Suprapubic skin (tissue), 4 donors: ENCODE results near the gene CAMTA1. TPM values are rescaled to one million over a fixed set of nuclear protein-coding genes. Genes with fewer than 3 reads are reported as not detected.

Experiments
- DNase-seq, 2 donors: peaks; one replicate each; pipeline ENCODE4 v3.0.0-alpha.2; 2019; ENCODE audit warnings: low spot score in 2 of 2
- H3K27ac ChIP-seq: fragments of 200-600 bp; sonication (generic); one replicate; pipeline ENCODE4 v1.5.1; 2019
- H3K27me3 ChIP-seq: fragments of 200-600 bp; sonication (generic); one replicate; pipeline ENCODE4 v1.5.1; 2019
- H3K36me3 ChIP-seq: fragments of 200-600 bp; sonication (generic); one replicate; pipeline ENCODE4 v1.5.1; 2019
- H3K4me1 ChIP-seq: fragments of 200-600 bp; sonication (generic); one replicate; pipeline ENCODE4 v1.5.1; 2019
- H3K4me3 ChIP-seq: fragments of 200-600 bp; sonication (generic); one replicate; pipeline ENCODE4 v1.5.1; 2019; ENCODE audit warnings: mild to moderate bottlenecking
- H3K9me3 ChIP-seq: fragments of 200-600 bp; sonication (generic); one replicate; pipeline ENCODE4 v1.5.1; 2019
- EP300 ChIP-seq: sonication (generic); formaldehyde crosslinking; IDR thresholded peaks from one replicate; pipeline ENCODE4 v1.6.1; 2017; ENCODE audit warnings: antibody characterized with exemption
- POLR2A ChIP-seq, 2 donors: fragments of 450-650 bp; IDR thresholded peaks; one replicate each; pipeline ENCODE4 v1.6.1; 2017; ENCODE audit warnings: antibody characterized with exemption in 2 of 2, mild to moderate bottlenecking in 2 of 2, moderate library complexity in 2 of 2
- POLR2AphosphoS5 ChIP-seq, 3 donors: sonication (generic); formaldehyde crosslinking; IDR thresholded peaks; one replicate each; pipeline ENCODE4 v1.6.1; 2017; ENCODE audit warnings: antibody characterized with exemption in 3 of 3
- WGBS: methylation state at CpG from one replicate; pipeline ENCODE4 v1.1.5; 2018; 5-methylcytosine and 5-hydroxymethylcytosine counted together
- total RNA-seq, 4 donors: library from RNA; depleted of rRNA; stranded (reverse); fragments of >200 nt; gene quantifications; one replicate each; pipeline ENCODE4 v1.1.0, GENCODE V29; 2016
- TF ChIP-seq, protein P1 (sequence below), 2 donors: fragments of 200-600 bp in 1 of 2; fragments of 450-650 bp in 1 of 2; sonication (generic) in 1 of 2; IDR thresholded peaks; one replicate each; pipeline ENCODE4 v1.5.1; 2016 to 2019; ENCODE audit warnings: antibody characterized with exemption in 2 of 2, mild to moderate bottlenecking in 1 of 2, moderate library complexity in 1 of 2

The CAMTA1 gene
- total RNA-seq, 4 donors from 2014 or later: 40.4 to 54.1 (median 46.6) TPM

DNA sequence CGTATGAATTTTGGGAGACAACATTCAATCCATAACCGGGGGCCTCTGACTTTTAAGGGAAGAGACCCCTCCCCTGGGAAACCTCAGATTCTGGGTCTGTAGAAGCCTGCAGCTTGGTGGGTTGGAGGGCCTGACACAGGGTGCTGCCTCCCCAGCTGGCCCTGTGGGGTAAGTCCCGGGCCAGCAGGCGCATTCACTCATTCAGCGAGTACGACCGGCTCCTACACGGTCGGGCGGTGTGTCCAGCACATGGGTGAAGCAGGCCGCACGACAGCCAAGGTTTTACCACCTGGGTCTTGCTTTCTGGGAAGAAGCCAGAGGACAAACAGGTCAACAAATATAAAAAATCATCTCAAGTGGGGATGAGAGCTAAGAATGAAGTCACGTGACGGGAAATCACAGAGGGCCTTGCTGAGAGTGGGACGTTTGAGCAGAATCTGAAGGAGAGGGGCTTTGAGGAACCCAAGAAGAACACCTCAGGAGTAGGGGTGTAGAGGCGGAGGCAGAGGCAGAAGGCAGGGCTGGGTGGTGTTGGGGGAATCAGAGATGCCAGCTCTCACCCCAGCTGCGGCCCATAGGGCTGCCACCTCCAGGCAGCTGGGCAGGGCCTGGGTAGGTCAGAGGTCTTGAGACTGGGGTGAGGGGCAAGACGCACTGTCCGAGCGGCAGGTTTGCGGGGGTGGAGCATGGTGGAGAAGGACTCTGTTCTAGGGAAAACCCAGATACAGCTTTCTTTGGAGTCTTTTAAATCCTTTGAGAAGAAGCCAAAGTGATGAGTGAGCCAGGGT, 652.5 kb downstream of the CAMTA1 start:
- H3K27ac ChIP-seq: no peak overlapping the region
- H3K9me3 ChIP-seq: no peaks in the 10 kb centered on the region
- no peaks in the 10 kb centered on the region for H3K36me3 ChIP-seq
- 92% methylated on average over 16 of the region's 21 CpGs for WGBS
- TF ChIP-seq, protein P1, sequence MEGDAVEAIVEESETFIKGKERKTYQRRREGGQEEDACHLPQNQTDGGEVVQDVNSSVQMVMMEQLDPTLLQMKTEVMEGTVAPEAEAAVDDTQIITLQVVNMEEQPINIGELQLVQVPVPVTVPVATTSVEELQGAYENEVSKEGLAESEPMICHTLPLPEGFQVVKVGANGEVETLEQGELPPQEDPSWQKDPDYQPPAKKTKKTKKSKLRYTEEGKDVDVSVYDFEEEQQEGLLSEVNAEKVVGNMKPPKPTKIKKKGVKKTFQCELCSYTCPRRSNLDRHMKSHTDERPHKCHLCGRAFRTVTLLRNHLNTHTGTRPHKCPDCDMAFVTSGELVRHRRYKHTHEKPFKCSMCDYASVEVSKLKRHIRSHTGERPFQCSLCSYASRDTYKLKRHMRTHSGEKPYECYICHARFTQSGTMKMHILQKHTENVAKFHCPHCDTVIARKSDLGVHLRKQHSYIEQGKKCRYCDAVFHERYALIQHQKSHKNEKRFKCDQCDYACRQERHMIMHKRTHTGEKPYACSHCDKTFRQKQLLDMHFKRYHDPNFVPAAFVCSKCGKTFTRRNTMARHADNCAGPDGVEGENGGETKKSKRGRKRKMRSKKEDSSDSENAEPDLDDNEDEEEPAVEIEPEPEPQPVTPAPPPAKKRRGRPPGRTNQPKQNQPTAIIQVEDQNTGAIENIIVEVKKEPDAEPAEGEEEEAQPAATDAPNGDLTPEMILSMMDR (IDR thresholded peaks at IDR 0.05): no peak
- TF ChIP-seq EP300: no peak
- TF ChIP-seq POLR2A (IDR thresholded peaks at IDR 0.05): no peak
- TF ChIP-seq POLR2AphosphoS5 (IDR thresholded peaks at IDR 0.05): no peak
- DNase-seq: no peak
- no peaks in the 10 kb centered on the region for H3K27me3 ChIP-seq
- no peaks in the 10 kb centered on the region for H3K4me1 ChIP-seq
- no peak overlapping the region for H3K4me3 ChIP-seq

DNA sequence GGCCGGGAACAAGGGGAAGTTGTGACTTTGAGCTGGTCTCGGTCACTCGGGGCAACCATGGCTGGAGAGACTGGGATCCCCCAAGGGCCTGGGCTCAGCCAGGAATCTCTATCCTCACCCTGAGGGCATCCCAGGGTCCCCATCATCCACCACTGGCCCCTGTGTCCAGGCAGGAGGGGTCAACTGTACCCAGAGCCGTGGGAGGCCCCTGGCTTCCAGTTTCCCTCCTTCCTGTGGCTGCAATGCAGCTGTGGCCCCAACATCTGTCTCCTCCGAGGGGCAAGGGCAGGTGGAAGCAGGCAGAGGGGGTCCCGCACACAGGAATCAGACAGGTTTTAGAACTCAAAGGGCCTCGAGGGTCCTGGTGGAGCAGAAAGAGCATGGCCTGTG, 653.1 kb downstream of the CAMTA1 start:
- Histone ChIP-seq H3K36me3 (no peaks in the 10 kb centered on the region), H3K4me1 (no peaks in the 10 kb centered on the region), H3K9me3 (no peaks in the 10 kb centered on the region), H3K27me3 (no peaks in the 10 kb centered on the region), H3K27ac (no peak overlapping the region), H3K4me3 (no peak overlapping the region)
- TF ChIP-seq, protein P1 (IDR thresholded peaks at IDR 0.05): no peak
- TF ChIP-seq POLR2AphosphoS5 (IDR thresholded peaks at IDR 0.05): no peak
- DNase-seq: no peak
- WGBS: 85% methylated on average over 4 of the region's 7 CpGs

DNA sequence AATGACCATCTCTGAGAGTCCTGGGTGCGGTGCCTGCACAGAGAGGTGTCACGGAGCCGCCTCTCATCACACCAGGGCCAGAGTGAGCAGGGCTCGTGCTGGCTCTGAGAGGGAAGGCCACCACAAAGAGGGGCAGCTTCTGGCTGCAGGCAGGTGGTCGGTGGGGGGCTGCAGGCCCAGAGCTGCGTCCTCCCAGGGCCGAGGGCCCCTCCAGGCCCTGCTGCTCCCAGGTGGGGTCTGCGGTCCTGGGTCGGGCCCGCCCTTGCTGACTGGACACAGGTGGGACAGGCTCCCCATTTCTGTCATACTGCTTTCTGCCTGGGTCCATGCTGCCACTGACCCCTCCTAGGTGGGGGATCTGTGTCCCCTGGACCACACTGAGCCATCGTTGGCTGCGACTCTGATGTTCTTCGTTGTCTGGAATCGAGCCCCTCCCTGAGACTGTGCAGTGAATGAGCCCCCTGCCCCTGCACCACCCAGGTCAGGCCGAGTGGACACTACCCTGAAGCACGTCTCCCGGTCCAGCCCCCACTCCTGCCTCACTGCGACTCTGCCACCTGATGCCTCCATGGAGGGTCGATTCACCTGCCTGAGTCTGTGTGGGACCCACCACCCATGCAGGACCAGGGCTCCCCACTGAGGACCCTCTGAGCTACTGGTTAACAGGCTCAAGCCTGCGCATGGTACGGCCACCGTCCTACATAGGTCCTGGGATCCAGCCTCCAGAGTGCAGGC, 653.8 kb downstream of the CAMTA1 start:
- H3K36me3 ChIP-seq: no peaks in the 10 kb centered on the region
- H3K4me3 ChIP-seq: no peak overlapping the region
- 95% methylated on average over 9 of the region's 22 CpGs for WGBS
- H3K9me3 ChIP-seq: no peaks in the 10 kb centered on the region
- TF ChIP-seq POLR2AphosphoS5 (IDR thresholded peaks at IDR 0.05) (no peak), EP300 (no peak), POLR2A (IDR thresholded peaks at IDR 0.05) (no peak)
- TF ChIP-seq, protein P1 (IDR thresholded peaks at IDR 0.05): no peak
- no peak for DNase-seq
- no peaks in the 10 kb centered on the region for H3K4me1 ChIP-seq
- no peaks in the 10 kb centered on the region for H3K27me3 ChIP-seq
- no peak overlapping the region for H3K27ac ChIP-seq

DNA sequence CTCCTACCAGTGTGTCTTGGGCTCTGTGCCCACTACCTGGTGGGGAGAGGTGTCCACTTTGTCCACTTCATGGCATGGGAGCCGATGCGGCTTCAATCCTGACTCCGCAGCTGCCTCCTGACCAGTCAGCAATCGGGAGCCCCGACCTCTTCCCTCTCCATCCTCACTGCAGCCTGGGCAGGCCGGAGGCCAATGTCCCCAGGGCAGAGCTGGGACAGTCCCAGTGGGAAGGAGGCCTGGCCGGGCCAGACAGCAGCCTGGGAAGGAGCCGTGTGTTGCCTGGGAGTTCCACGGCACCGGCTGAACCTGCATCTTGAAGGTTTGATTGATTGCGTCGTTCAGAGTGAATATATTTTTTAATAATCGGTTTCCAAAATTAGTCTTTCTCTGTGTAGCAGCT, 654.9 kb downstream of the CAMTA1 start:
- TF ChIP-seq EP300: no peak
- TF ChIP-seq POLR2AphosphoS5 (IDR thresholded peaks at IDR 0.05): no peak

DNA sequence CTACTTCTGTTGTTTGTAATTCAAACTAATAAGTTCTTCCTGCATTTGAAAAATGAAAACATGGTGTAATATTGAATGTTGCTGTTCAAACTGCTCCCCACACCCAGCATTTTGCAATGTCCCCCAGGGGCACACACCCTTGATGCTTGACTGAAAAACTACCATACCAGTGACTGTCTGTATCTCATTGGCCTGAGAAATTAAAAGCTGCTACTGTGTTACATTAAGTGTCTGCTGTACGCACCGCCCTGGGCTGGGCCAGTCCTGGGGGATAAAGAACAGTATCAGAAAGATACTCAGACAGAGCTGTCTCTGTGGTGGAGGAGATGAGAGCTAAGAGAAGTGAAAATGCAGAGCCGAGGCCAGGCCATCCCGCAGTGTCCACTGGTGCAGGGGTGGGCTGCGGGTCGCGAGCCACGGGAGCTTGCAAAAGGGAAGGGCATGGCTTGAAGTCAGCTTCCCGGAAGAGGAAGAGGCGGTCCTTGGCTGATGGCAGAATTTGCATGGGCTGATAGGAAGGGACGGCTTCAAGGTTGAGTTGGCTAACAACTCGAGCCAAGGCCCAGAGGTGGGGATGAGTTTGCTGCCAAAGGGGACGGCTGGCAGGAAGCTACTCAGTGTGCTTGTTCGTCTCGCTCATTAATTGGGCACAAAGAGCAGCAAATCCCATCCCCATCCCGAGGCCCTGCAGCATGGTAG, 656.0 kb downstream of the CAMTA1 start:
- no peaks in the 10 kb centered on the region for H3K4me1 ChIP-seq
- H3K27me3 ChIP-seq: no peaks in the 10 kb centered on the region
- H3K9me3 ChIP-seq: no peaks in the 10 kb centered on the region
- 59% methylated on average over 11 of the region's 16 CpGs for WGBS
- no peak overlapping the region for H3K4me3 ChIP-seq
- H3K36me3 ChIP-seq: no peaks in the 10 kb centered on the region
- no peak overlapping the region for H3K27ac ChIP-seq
- no peak for DNase-seq
- no peak for TF ChIP-seq POLR2AphosphoS5 (IDR thresholded peaks at IDR 0.05)
- TF ChIP-seq POLR2A (IDR thresholded peaks at IDR 0.05): no peak
- TF ChIP-seq EP300: no peak
- TF ChIP-seq, protein P1 (IDR thresholded peaks at IDR 0.05): no peak

More for the DNA sequence above, 654.9 kb downstream of the CAMTA1 start:
- Histone ChIP-seq H3K9me3 (no peaks in the 10 kb centered on the region), H3K4me3 (no peak overlapping the region), H3K27ac (no peak overlapping the region), H3K27me3 (no peaks in the 10 kb centered on the region), H3K4me1 (no peaks in the 10 kb centered on the region), H3K36me3 (no peaks in the 10 kb centered on the region)
- no peak for DNase-seq
- WGBS: 76% methylated on average over 11 of the region's 13 CpGs
